Measurements from ENCODE around the gene DCAF4.

DCAF4 gene, protein sequence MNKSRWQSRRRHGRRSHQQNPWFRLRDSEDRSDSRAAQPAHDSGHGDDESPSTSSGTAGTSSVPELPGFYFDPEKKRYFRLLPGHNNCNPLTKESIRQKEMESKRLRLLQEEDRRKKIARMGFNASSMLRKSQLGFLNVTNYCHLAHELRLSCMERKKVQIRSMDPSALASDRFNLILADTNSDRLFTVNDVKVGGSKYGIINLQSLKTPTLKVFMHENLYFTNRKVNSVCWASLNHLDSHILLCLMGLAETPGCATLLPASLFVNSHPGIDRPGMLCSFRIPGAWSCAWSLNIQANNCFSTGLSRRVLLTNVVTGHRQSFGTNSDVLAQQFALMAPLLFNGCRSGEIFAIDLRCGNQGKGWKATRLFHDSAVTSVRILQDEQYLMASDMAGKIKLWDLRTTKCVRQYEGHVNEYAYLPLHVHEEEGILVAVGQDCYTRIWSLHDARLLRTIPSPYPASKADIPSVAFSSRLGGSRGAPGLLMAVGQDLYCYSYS

GRCh38 chr14:72926292-72927028 is at the start of gene DCAF4:
Gene DCAF4, plus strand, starts transcription at chr14:72926464. Its CDS starts 11,515 bp downstream, at chr14:72937979.
- DNase-seq: peak; percentile 96

- DNase-seq: no peak
These were observed 49.6 kb upstream of the DCAF4 start for GRCh38 chr14:72876710-72877063.

DNA sequence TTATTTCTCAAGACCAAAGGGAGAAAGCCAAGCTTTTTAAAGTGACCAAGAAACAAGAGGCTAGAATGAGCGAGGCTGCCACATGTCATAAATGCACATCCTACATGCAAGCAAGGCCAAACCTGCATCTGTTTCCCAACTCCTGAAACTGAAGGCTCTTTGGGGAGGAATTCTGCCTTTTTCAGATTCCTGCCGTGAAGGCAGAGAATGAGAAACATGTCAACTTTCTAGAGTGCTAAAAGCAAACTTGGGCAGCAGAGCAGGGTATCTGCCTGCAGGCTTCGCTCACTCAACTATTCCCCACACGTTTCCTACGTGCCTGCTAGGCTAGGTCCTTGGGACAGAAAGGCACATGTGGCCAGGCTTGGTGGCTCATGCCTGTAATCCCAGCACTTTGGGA is 47.5 kb upstream of the DCAF4 start:
- no peak for DNase-seq

DNA sequence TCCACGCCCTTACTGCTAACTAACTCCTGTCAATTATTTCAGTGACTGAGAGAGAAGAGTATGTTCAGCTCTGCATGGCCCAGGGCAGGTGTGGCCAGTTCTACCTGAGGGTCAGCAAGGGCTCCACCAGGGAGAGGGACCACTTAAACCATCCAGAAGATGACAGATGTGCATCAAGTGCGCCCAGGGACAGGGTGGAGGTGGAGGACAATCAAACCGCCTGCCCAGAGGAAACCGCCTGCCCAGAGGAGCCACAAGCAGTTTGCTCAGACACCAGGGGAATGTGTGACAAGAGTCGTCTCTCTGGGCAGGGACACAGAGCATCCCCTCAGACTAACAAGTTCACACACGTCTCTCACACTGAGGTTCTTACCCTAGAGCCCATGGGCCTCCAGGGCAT is 46.8 kb upstream of the DCAF4 start:
- no peak for DNase-seq

- no peak for DNase-seq
These were observed 46.1 kb upstream of the DCAF4 start for GRCh38 chr14:72880164-72880563.

DNA sequence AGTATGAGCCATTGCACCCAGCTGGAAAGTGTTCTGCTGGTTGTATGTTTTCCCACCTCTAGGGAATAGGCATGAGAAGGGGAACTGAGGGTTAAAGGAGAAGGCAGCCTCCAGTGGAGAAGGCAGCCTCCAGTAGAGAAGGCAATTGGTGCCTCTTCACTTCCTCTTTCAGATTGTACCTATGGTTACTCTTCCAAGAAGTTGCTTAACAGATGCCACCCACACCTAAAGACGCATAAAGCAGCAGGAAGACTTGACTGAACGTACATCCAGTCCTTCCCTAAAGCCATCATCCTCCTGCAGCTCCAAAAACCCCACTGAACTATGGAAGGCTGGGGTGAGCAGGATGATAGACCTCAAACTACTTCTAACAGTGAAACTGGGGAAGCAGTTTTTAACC is 45.4 kb upstream of the DCAF4 start:
- DNase-seq: no peak

DNA sequence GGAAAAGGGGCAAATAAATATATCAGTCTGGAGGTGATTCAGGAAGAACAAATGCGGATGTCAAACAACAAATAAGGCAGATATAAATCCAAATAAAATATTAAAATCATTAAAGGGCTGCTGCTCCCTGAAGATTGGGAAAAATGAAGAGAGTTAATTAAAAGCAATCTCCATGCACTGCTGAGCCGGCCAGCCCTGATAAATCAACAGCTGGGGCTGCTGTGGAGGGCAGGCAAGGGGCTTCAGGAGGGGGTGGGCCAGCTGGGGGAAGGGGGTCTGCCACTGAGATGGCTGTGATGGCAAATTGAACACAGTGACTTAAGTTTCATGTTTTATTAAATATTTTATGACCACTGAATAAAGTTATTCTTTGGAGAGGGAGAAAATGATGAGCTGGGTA is 44.7 kb upstream of the DCAF4 start:
- no peak for DNase-seq

- DNase-seq: no peak
These were observed 44.2 kb upstream of the DCAF4 start for GRCh38 chr14:72882047-72882446.

DNA sequence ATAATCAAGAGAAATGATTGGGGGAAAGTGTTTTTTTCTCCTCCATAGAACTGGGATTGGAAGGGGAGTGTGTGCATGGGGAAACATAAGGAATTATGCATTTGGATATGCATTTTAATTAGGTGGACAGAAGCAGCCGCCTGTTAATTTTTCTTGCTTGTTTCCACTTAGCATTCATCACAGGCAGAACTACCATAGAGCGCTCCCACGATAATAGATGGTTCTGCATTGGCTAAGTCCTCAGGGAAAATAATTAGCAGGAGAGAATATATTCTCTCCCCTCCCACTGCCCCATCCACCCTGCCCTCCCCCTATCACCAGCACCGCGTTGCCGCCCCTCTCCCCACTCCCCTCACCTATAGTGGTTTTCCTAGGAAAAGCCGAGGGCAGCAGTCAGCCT is 43.8 kb upstream of the DCAF4 start:
- DNase-seq: no peak

DNA sequence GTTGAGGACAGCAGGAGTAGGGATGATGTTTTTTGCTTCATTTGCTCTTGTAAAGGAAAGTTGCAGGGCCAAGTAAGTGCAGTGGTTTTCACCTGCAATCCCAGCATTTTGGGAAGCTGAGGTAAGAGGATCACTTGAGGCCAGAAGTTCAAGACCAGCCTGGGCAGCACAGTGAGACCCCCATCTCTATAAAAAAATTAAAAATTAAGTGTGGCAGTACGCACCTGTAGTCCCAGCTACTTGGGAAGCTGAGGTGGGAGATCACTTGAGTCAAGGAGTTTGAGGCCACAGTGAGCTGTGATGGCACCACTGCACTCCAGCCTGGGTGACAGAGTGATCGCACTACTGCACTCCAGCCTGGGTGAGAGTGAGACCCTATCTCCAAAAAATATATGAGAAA is 43.2 kb upstream of the DCAF4 start:
- DNase-seq: no peak

- no peak for DNase-seq
These were observed 42.3 kb upstream of the DCAF4 start for GRCh38 chr14:72883961-72884360.

DNA sequence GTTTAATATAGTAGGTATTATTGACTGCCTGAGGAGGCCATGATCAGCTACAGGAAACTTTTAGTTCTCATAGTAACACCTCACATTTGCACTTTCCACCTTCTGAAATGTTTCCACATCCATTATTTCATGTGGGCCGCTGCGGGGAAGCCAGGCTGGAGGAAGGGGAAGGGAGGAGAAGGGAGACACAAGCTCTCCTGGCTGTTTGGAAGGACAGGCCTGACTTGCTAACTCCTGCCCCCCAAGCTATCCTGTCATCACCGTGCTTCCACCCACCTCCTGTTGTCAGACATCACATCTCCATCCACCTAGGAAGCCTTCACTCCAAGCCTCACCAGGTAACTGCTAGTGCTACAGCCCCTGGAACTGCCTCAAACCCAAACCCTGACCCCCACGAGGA is 41.9 kb upstream of the DCAF4 start:
- no peak for DNase-seq

- no peak for DNase-seq
These were observed 38.8 kb upstream of the DCAF4 start for GRCh38 chr14:72887514-72887913.

DNA sequence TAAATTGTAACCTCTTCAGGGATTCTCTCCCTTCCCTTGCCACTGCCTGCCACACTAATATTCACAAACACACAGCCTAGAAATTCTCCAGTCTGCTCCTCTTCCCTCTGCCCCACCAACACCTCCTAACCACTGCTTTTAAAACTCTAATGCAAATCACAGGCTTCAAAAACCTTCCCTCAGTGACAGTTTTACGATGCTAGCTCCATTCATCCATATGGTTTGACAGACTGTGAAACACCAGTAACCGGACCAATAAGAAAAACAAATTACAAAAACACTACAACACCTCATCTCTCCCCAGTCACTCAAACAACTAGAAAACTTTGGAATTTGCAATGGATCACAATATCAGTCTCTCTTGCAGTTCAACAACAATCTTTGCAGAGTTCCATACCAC is 38.1 kb upstream of the DCAF4 start:
- DNase-seq: no peak

DNA sequence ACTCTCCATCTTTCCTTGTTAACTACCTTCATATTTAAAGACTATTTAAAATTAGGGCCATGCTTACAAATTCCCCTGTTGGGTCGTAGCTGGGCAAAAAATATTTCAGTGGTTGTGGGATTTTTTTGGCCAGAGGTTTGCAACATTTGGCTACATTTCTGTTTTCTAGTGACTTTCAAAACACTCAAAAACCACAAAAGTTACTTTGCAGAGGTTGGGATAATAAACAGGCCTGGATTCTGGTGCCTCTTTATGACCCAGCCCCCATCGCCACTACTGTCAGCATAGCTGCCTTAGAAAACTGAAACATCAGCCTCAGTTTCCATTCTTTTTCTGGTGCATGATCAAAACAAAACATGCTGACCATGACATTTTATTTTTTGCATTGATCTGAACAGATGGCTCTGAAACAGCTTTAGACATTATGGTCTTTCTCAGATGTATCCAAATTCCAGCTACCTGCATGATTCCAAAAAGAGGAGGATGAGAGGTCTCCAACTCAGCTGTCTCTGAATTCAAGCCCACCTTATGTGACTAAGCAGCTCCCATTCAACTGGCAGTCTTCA is 37.5 kb upstream of the DCAF4 start:
- no peak for DNase-seq

- DNase-seq: no peak
These were observed 36.9 kb upstream of the DCAF4 start for GRCh38 chr14:72889366-72889765.

DNA sequence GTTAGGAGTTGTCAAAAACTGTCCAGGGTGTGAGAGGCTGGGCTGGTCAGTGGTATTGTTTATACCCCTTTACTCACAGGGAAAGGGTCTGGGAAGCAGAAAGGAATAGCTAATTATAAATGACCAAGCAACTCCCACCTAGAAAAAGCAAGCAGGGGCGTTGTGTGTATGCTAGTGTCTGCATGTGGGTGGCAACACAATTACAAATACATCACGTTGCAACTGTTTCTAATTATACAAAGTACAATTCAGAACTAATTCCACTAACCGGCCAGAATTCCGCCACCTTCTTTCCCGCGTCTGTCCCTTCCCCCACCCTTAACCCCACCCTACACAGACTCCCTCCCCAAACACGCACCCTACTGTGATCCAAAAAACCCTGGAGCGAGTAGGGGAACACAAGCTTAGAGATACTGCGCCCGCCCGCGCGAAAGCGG is 34.6 kb upstream of the DCAF4 start:
- DNase-seq: no peak

DNA sequence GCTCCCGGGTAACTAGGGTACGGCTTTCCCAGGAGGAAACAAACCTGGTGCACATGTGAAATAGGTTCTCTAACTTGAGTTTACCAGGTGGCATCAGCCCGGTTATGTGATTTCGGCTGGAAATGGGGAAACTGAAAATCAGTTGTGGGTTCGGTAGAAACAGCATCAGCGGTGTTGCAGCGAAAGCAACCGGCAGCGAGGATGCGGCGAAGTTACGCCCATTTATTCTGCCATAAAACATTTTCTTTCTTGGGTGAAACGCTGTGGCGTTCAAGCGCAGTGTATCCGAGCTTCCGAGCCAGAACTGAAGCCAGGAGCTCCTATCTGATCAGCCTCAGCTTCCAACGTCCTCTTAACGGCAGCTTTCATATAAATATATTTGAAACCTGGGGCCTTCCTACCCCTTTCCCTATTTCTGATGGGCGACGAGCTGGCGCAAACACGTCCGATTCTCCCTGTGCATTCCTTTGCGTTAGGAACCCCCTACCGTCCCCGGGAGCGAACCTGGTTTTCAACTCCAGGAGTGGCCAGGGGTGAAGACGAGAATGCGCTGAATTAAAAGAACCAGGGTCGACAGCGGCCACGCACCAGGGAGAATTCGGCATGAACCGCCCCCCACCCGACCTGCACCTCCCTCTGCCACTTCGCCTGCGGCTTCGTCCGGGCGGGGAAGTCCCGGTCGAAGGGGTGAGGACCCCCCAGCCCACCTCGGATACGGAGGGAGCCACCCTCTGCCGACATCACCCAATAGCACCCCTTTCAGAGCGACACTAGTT is 34.0 kb upstream of the DCAF4 start:
- DNase-seq: peak; percentile 37

DNA sequence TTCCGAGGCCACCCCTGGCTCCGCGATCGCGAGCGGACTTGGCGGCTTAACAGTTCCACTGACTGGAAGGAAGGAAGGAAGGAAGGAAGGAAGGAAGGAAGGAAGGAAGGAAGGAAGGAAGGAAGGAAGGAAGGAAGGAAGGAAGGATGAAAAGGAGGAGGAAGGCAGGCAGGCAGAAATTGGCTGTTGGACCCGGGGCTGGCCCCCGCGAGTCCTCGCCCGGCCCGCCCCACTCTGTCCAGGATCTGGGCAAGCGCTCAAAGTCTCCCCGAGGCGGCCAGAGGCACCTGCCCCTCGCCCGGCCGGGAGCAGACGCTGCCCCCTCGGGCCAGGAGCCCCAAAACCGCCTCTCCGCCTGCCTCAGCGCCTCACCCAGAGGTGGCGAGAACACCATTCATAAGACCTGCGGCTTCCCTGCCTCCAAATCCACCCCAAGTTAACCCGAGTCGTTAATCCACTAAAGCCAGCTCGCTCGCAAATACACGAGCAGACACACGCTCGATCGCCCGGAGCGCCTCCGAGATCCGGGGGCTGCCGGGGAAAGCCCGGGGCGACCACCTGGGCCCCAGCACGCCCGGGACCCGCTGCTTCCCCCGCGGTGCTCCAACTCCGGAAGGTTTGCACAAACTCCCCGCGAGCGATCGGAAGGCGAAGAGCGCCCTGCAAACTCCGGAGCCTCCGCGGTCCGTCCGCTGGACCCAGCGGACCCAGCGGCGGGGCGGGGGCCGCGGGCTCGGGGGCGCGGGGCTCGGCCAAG is 33.2 kb upstream of the DCAF4 start:
- peak; percentile 46 for DNase-seq

DNA sequence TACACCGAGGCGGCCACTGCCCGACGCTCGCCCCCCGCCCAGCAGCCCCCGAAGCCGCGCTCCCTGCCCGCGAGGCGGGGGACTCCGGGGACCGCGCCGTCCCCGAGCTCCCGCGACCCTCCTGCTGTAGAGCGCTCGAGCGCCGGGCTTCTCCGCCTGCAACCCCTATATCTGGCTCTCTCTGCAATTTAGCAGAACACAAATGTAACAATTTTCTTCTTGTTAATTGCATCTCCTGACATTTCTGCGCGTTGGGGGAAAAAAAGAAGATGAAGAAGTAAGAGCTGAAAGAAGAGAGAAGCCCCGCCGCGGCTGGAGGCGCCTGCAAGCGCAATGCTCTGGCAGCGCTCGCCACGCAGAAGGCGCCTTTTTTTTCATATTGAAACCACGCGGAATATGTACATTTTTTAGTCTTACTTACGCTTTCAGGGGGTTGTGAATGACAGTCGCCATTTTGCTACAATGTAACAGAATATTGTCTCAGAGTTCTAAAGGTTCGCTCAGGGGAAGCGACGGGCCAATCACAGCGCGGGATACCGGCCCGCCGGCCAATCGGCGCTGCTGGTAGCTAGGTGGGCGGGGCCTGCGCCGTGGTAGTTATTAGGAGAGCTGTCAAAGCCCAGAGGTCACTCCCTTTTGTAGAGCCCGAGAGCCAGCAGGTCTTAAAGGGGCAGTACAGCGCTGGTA is 32.5 kb upstream of the DCAF4 start, which contains the start of gene DPF3:
Gene DPF3, minus strand, starts transcription at position 466 of the 687 bp plus-strand sequence. Its CDS starts 13 bp downstream, at position 453.
- DNase-seq: peak; percentile 97

DNA sequence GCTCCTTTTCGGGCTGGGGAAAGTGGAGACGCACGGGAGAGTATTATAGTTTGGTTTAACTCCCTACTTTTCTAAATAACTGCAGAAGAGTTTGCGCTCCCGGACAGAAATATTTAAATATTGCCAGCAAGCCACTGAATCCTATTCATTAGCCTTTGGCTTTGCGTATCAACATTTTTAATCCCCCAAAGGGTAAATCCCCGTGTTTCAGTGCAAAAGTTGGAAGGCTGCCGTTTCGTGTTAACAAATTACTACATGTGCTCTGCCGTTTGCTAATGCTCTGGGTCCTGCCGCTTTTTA is 32.0 kb upstream of the DCAF4 start:
- DNase-seq: no peak

All from stimulated activated CD4-positive, alpha-beta T cell treated with anti-CD3 and anti-CD28 coated beads, Interleukin-15, amount 100 ng/mL, for 24 hours (primary cell).